ENCODE measurements around the gene LRRK1. TPM values are rescaled to one million over a fixed set of nuclear protein-coding genes. Genes with fewer than 3 reads are reported as not detected.

LRRK1 gene
- total RNA-seq, 1 experiment from 2014 or later = 10.4 TPM

DNA sequence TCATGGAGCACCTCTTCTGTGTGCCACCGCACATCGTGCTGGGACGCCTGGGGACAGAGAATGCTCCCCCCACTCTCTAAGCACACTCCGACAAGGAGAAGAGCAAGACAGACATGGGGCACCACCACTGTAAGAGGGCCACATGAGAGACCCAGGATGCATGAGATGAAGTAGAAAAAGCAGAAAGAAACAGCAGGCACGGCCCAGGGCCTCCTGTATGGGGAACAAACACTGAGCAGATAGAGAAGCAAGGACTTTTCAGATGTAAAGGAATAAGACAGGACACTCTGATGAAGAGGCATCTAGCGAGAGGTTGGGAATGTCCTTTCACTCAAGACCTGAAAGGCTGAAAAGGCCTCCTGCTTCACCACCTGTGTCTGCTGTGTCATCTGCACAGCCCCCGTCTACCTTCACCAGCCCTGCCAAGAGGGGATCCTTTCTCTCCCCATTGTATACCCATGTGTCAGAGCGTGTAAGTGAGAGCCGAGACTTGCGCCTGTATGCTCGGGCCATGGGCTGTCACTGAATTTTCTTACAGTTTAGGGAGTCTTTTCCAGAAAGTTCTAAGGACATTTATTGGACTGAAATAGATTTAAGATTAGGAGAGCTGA is 125.6 kb downstream of the LRRK1 start:
- Histone ChIP-seq H3K36me3 (peaks cover 85% of the 10 kb centered on the region), H3K27me3 (no peaks in the 10 kb centered on the region), H3K9me3 (peaks cover 4% of the 10 kb centered on the region), H3K4me3 (no peak overlapping the region)
- DNase-seq = no peak

DNA sequence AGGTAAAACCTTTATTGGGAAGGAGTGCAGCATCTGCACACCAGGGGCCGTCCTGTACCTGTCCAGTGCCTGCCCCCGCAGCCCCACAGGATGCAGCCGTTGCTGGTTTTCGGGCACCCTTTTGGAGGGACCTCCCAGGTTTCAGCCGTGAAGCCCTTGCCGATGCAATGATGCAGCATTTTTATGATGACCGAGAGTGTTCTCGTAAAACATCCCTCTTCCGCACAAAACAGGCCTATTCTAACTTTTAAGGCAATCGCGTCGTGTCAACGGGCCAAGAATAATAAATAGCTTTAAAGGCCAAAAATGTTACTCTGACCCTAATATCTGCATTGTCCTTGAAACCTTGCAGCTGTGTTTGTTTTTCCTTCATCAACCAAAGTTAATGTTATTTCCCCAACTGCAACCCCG is 126.1 kb downstream of the LRRK1 start:
- no peaks in the 10 kb centered on the region for H3K27me3 ChIP-seq
- H3K9me3 ChIP-seq = peaks cover 3% of the 10 kb centered on the region
- H3K4me3 ChIP-seq = no peak overlapping the region
- DNase-seq = no peak
- peaks cover 87% of the 10 kb centered on the region for H3K36me3 ChIP-seq

- Histone ChIP-seq H3K27me3 (no peaks in the 10 kb centered on the region), H3K9me3 (peaks cover under 1% of the 10 kb centered on the region), H3K36me3 (peaks cover 85% of the 10 kb centered on the region), H3K4me3 (no peak overlapping the region)
- DNase-seq = no peak
Observed at GRCh38 chr15:101045835-101046691, 126.9 kb downstream of the LRRK1 start.

GRCh38 chr15:101046826-101047225 is 127.7 kb downstream of the LRRK1 start:
- no peaks in the 10 kb centered on the region for H3K9me3 ChIP-seq
- no peak overlapping the region for H3K4me3 ChIP-seq
- peaks cover 85% of the 10 kb centered on the region for H3K36me3 ChIP-seq
- no peak for DNase-seq
- H3K27me3 ChIP-seq = no peaks in the 10 kb centered on the region

GRCh38 chr15:101047301-101047781 is 128.2 kb downstream of the LRRK1 start:
- Histone ChIP-seq H3K36me3 (peaks cover 85% of the 10 kb centered on the region), H3K4me3 (no peak overlapping the region), H3K27me3 (no peaks in the 10 kb centered on the region), H3K9me3 (no peaks in the 10 kb centered on the region)
- DNase-seq = no peak

GRCh38 chr15:101048176-101048575 is 129.0 kb downstream of the LRRK1 start:
- H3K9me3 ChIP-seq = no peaks in the 10 kb centered on the region
- peaks cover 86% of the 10 kb centered on the region for H3K36me3 ChIP-seq
- no peaks in the 10 kb centered on the region for H3K27me3 ChIP-seq
- no peak for DNase-seq
- H3K4me3 ChIP-seq = no peak overlapping the region

- Histone ChIP-seq H3K9me3 (no peaks in the 10 kb centered on the region), H3K36me3 (peaks cover 88% of the 10 kb centered on the region), H3K27me3 (no peaks in the 10 kb centered on the region), H3K4me3 (no peak overlapping the region)
- DNase-seq = no peak
Observed at GRCh38 chr15:101048581-101049030, 129.4 kb downstream of the LRRK1 start.

DNA sequence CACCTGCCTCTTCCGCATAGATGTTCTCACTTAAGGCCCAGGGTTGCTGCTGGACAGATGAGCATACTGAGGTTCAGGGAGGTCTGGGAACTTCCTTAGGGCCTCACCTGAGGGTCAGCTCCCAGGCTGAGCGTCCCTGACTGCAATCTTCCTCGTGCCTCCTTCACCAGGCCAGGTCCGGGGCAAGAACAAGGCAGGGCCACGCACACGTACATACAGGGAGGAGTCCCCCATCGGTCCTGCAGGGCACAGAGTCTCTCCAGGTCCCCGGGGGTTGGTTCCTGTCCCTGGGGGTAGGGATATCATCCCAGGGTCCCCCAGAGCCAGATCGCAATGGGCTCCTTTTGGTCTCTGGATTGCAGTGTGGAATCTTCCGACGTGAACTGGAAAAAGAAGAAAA is 130.1 kb downstream of the LRRK1 start:
- H3K27me3 ChIP-seq = no peaks in the 10 kb centered on the region
- H3K4me3 ChIP-seq = no peak overlapping the region
- DNase-seq = no peak
- H3K36me3 ChIP-seq = peaks cover 89% of the 10 kb centered on the region
- no peaks in the 10 kb centered on the region for H3K9me3 ChIP-seq

GRCh38 chr15:101049856-101050622 is 130.9 kb downstream of the LRRK1 start:
- no peak for DNase-seq
- Histone ChIP-seq H3K36me3 (peaks cover 90% of the 10 kb centered on the region), H3K9me3 (no peaks in the 10 kb centered on the region), H3K4me3 (no peak overlapping the region), H3K27me3 (no peaks in the 10 kb centered on the region)

GRCh38 chr15:101050623-101051290 is 131.6 kb downstream of the LRRK1 start:
- H3K36me3 ChIP-seq = peaks cover 90% of the 10 kb centered on the region
- H3K4me3 ChIP-seq = no peak overlapping the region
- DNase-seq = no peak
- no peaks in the 10 kb centered on the region for H3K27me3 ChIP-seq
- no peaks in the 10 kb centered on the region for H3K9me3 ChIP-seq

GRCh38 chr15:101051291-101052030 is 132.3 kb downstream of the LRRK1 start:
- no peaks in the 10 kb centered on the region for H3K27me3 ChIP-seq
- no peak for DNase-seq
- peaks cover 89% of the 10 kb centered on the region for H3K36me3 ChIP-seq
- H3K9me3 ChIP-seq = no peaks in the 10 kb centered on the region
- H3K4me3 ChIP-seq = no peak overlapping the region

GRCh38 chr15:101052031-101052620 is 133.0 kb downstream of the LRRK1 start:
- H3K9me3 ChIP-seq = no peaks in the 10 kb centered on the region
- H3K27me3 ChIP-seq = no peaks in the 10 kb centered on the region
- DNase-seq = no peak
- H3K4me3 ChIP-seq = no peak overlapping the region
- H3K36me3 ChIP-seq = peaks cover 89% of the 10 kb centered on the region

DNA sequence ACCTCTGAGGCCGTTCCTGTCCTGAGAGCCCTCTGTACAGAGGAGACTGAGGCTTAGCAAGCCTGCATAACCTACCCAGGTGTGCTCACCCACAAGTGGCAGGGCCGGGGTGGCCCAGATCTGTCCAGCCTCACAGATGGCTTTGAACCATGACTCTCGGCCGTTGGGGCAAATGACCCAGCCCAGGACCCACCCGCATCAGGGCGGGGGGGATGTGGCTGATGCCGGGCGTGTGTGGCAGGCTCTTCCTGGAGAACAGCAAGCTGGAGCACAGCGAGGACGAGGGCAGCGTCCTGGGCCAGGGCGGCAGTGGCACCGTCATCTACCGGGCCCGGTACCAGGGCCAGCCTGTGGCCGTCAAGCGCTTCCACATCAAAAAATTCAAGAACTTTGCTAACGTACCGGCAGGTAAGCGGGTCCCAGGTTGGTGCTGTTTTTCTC is 133.5 kb downstream of the LRRK1 start:
- Histone ChIP-seq H3K9me3 (no peaks in the 10 kb centered on the region), H3K27me3 (no peaks in the 10 kb centered on the region), H3K4me3 (no peak overlapping the region), H3K36me3 (peaks cover 92% of the 10 kb centered on the region)
- no peak for DNase-seq

DNA sequence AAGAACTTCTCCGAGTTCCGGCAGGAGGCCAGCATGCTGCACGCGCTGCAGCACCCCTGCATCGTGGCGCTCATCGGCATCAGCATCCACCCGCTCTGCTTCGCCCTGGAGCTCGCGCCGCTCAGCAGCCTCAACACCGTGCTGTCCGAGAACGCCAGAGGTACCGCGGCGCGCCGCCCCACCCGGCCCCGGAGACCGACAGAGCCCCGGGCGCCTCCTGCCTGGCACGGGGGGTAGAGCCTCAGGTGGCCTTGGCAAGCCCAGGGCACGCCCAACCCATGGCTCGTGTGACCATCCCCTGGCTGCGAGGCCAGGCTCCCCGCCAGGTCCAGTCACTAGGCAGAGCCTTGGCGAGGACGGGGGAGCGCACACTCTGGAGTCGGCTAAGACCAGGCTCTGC is 134.1 kb downstream of the LRRK1 start:
- no peak for DNase-seq
- Histone ChIP-seq H3K9me3 (no peaks in the 10 kb centered on the region), H3K4me3 (no peak overlapping the region), H3K27me3 (no peaks in the 10 kb centered on the region), H3K36me3 (peaks cover 97% of the 10 kb centered on the region)

GRCh38 chr15:101054116-101054515 is 135.0 kb downstream of the LRRK1 start:
- Histone ChIP-seq H3K36me3 (peaks cover 92% of the 10 kb centered on the region), H3K9me3 (no peaks in the 10 kb centered on the region), H3K27me3 (no peaks in the 10 kb centered on the region), H3K4me3 (no peak overlapping the region)
- DNase-seq = no peak

DNA sequence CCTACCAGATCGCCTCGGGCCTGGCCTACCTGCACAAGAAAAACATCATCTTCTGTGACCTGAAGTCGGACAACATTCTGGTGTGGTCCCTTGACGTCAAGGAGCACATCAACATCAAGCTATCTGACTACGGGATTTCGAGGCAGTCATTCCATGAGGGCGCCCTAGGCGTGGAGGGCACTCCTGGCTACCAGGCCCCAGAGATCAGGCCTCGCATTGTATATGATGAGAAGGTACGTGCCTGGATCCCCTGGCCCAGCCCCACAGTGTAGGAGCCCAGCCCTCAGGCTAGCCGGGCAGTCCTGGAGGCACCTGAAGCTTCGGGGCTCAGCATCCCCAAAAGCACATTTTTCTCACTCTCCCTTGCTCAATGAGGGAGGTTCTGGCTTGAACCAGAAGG is 135.8 kb downstream of the LRRK1 start:
- no peak overlapping the region for H3K4me3 ChIP-seq
- no peak for DNase-seq
- no peaks in the 10 kb centered on the region for H3K9me3 ChIP-seq
- H3K27me3 ChIP-seq = no peaks in the 10 kb centered on the region
- H3K36me3 ChIP-seq = peaks cover 92% of the 10 kb centered on the region

Measured in MG63 (cell line).